HEK293T (cell line): Measurements from ENCODE around the gene TAF5L.

Experiments used
- CTCF ChIA-PET: fragments of 350-600 bp; formaldehyde crosslinking; extraction: SDS; loops from one replicate; lab custom pipeline; 2021; ENCODE audit warnings: antibody characterized with exemption, inconsistent platforms; lab: Yijun Ruan, JAX
- POLR2A ChIA-PET: fragments of 350-600 bp; formaldehyde crosslinking; extraction: SDS; loops from one replicate; lab custom pipeline; 2020; ENCODE audit warnings: antibody characterized with exemption, inconsistent platforms; lab: Yijun Ruan, JAX
- DNase-seq: peaks from one replicate; pipeline ENCODE4 v3.0.0; 2012; ENCODE audit warnings: mixed read lengths; ENCODE audit errors: extremely low spot score
- ARNT ChIP-seq: fragments of 450-650 bp; IDR thresholded peaks from 2 replicates; pipeline ENCODE4 v1.6.1; 2017; ENCODE audit warnings: mild to moderate bottlenecking
- BHLHE40 ChIP-seq: fragments of 450-650 bp; IDR thresholded peaks from 2 replicates; pipeline ENCODE4 v1.6.1; 2016; ENCODE audit warnings: mild to moderate bottlenecking, moderate library complexity, borderline replicate concordance
- CTBP1 ChIP-seq: fragments of 450-650 bp; IDR thresholded peaks from 2 replicates; pipeline ENCODE4 v1.6.1; 2016; ENCODE audit warnings: borderline replicate concordance
- ELF4 ChIP-seq: fragments of 450-650 bp; IDR thresholded peaks from 2 replicates; pipeline ENCODE4 v1.6.1; 2017; ENCODE audit warnings: antibody characterized with exemption
- FOXA1 ChIP-seq: fragments of 450-650 bp; IDR thresholded peaks from 2 replicates; pipeline ENCODE4 v1.6.1; 2016; ENCODE audit warnings: mild to moderate bottlenecking
- FOXK2 ChIP-seq: fragments of 450-650 bp; IDR thresholded peaks from 2 replicates; pipeline ENCODE4 v1.6.1; 2016; ENCODE audit warnings: mild to moderate bottlenecking
- FOXM1 ChIP-seq: fragments of 450-650 bp; IDR thresholded peaks from 2 replicates; pipeline ENCODE4 v1.6.1; 2017; ENCODE audit warnings: mild to moderate bottlenecking, borderline replicate concordance
- HDGF ChIP-seq: fragments of 450-650 bp; IDR thresholded peaks from 2 replicates; pipeline ENCODE4 v1.6.1; 2017; ENCODE audit warnings: antibody characterized with exemption, borderline replicate concordance
- L3MBTL2 ChIP-seq: fragments of 450-650 bp; conservative IDR thresholded peaks from 2 replicates; pipeline ENCODE4 v1.6.1; 2016; ENCODE audit warnings: mild to moderate bottlenecking
- LEF1 ChIP-seq: fragments of 450-650 bp; IDR thresholded peaks from 2 replicates; pipeline ENCODE4 v1.6.1; 2017; ENCODE audit warnings: mild to moderate bottlenecking, borderline replicate concordance
- NFRKB ChIP-seq: fragments of 450-650 bp; IDR thresholded peaks from 2 replicates; pipeline ENCODE4 v1.6.1; 2016; ENCODE audit warnings: mild to moderate bottlenecking, moderate library complexity
- PKNOX1 ChIP-seq: fragments of 450-650 bp; IDR thresholded peaks from 2 replicates; pipeline ENCODE4 v1.6.1; 2016
- SP1 ChIP-seq: fragments of 450-650 bp; IDR thresholded peaks from 2 replicates; pipeline ENCODE4 v1.6.1; 2017
- SUZ12 ChIP-seq: fragments of 450-650 bp; IDR thresholded peaks from 2 replicates; pipeline ENCODE4 v1.6.1; 2016; ENCODE audit warnings: mild to moderate bottlenecking
- TARDBP ChIP-seq: fragments of 450-650 bp; IDR thresholded peaks from 2 replicates; pipeline ENCODE4 v1.6.1; 2016
- ZNF384 ChIP-seq: fragments of 450-650 bp; IDR thresholded peaks from 2 replicates; pipeline ENCODE4 v1.6.1; 2016

Gene TAF5L

DNA sequence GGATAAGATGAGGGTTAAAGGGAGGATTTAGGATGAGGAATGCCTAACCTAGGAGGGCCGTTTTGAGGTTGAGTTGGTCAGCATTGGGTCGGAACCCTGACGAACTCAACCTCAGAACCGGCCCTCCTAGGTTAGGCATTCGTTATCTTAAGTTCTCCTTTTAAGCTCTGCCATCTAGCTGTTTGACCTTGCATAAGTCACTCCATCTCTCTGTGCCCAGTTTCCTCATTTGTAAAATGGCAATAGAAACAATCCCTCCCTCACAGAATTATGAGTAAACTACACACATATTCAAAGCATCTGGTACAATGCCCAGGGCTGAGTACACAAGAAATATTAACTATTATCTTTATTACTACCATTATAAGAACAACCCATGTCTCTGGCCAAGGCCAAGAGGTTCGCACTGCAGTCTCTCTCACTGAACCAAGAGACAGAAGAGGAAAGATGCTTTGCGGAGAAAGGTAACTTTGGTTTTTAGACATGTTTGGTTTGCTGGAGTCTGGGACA lies 72.2 kb downstream of the TAF5L start:
- ChIA-PET POLR2A (interaction anchor here (1.4 kb wide), 1 partner anchor 46 kb away, joined by 3 read pairs; the partner anchor contains the start of gene NUP133), CTCF (no interaction called here)
- DNase-seq: no peak
- TF ChIP-seq BHLHE40 (no peak), FOXA1 (no peak), HDGF (no peak), FOXK2 (no peak), CTBP1 (no peak), LEF1 (no peak), ARNT (no peak), TARDBP (no peak), PKNOX1 (no peak), ELF4 (no peak), ZNF384 (no peak), NFRKB (no peak), FOXM1 (no peak), SP1 (no peak), SUZ12 (no peak), L3MBTL2 (no peak)

GRCh38 chr1:229552732-229553131 lies 73.2 kb downstream of the TAF5L start:
- CTCF ChIA-PET: no interaction called here
- TF ChIP-seq LEF1 (no peak), ELF4 (no peak), ARNT (no peak), FOXA1 (no peak), TARDBP (no peak), SUZ12 (no peak), SP1 (no peak), FOXK2 (no peak), ZNF384 (no peak), FOXM1 (no peak), BHLHE40 (no peak), HDGF (no peak), L3MBTL2 (no peak), PKNOX1 (no peak), NFRKB (no peak), CTBP1 (no peak)
- POLR2A ChIA-PET: no interaction called here
- DNase-seq: no peak

DNA sequence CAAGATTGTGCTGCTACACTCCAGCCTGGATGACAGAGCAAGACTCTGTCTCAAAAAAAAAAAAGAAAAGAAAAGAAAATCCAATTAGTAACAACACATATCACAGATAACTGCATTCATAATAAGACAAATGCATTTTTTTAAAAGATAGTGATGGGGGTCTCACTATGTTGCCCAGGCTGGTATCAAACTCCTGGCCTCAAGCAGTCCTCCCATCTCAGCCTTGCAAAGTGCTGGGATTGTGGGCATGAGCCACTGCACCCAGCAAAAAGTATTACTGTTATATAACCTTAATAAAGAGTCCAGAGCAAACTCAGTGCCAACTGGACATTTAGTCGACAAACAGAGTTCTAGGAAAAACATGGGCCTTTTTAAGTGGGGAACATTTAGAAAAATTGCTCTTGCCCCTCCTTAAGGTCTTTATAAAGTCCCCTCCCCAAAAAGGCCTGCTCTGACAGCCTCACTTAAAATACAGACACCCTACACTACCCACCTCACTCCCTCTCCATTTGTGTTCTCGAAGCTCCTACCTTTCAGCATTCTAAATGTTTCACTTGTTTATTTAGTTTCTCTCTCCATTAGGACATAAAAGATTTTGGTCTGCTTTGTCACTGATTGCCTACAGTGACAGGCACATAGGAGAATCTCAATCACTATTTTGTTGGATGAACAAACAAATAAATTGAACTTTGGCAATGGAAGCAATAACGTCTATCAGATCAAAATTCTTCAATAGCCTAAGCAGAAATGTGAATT lies 74.9 kb downstream of the TAF5L start:
- POLR2A ChIA-PET: interaction anchor here (1.2 kb wide), 1 partner anchor 64 kb away, joined by 3 read pairs; no protein-coding TSS in a partner anchor
- CTCF ChIA-PET: interaction anchor here (1.0 kb wide), 1 partner anchor 8 kb away, joined by 3 read pairs; no protein-coding TSS in a partner anchor
- no peak for DNase-seq
- no peak for TF ChIP-seq PKNOX1
- no peak for TF ChIP-seq SP1
- no peak for TF ChIP-seq LEF1
- no peak for TF ChIP-seq FOXK2
- TF ChIP-seq NFRKB: no peak
- TF ChIP-seq BHLHE40: no peak
- no peak for TF ChIP-seq FOXM1
- no peak for TF ChIP-seq ELF4
- TF ChIP-seq HDGF: no peak
- no peak for TF ChIP-seq FOXA1
- no peak for TF ChIP-seq ZNF384
- TF ChIP-seq TARDBP: no peak
- TF ChIP-seq ARNT: no peak

- no peak for DNase-seq
- ChIA-PET CTCF (interaction anchor here (0.6 kb wide), 1 partner anchor 19 kb away, joined by 3 read pairs; no protein-coding TSS in a partner anchor), POLR2A (interaction anchor here (3.0 kb wide), 1 partner anchor 11 kb away, joined by 12 read pairs; the partner anchor contains the start of gene ABCB10)
Measured at GRCh38 chr1:229547542-229547941, 78.4 kb downstream of the TAF5L start.

GRCh38 chr1:229544587-229544986 lies 81.3 kb downstream of the TAF5L start:
- TF ChIP-seq TARDBP (no peak), FOXA1 (no peak), CTBP1 (no peak), LEF1 (no peak), PKNOX1 (no peak), ARNT (no peak; the same call in 1 of the 2 replicates), ZNF384 (no peak)
- ChIA-PET POLR2A (no interaction called here), CTCF (no interaction called here)
- DNase-seq: no peak

More at GRCh38 chr1:229547542-229547941, 78.4 kb downstream of the TAF5L start:
- TF ChIP-seq PKNOX1: no peak
